ENCODE data around the gene GABRR2. TPM values are rescaled to one million over a fixed set of nuclear protein-coding genes. Genes with fewer than 3 reads are reported as not detected.

The GABRR2 gene
- total and polyA plus RNA-seq, 2 experiments from 2014 or later: 0.87 to 0.94 TPM

DNA sequence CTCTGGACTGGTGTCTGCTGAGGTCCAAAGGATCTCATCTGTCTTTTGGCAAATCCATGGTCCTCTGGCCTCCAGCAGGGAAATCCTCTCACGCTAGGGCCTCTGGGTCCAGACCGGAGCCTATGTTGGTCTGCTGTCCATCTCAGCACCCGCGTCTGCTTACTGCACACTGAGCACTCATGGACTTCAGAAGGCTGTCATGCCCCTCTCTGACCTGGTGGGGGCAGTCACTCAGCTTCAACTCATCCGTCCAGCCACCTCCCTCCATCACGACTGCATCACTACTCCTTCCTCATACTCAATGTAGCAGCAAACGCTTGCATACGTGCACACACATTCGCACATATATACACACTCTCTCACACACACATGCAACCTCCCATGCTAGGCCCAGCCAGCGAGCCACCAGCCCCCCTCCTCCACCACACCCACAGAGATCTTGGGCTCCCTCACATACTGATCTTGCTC is 33.3 kb downstream of the GABRR2 start:
- no peaks in the 10 kb centered on the region for H3K9me3 ChIP-seq (ENCODE audit: low read depth)
- H3K36me3 ChIP-seq (replicated peaks; ENCODE audit: insufficient read depth, low read depth): no peaks in the 10 kb centered on the region
- DNase-seq (ENCODE audit: low spot score): no peak
- no peaks in the 10 kb centered on the region for H3K79me2 ChIP-seq
- TF ChIP-seq EZH2phosphoT487 (IDR thresholded peaks at IDR 0.05; ENCODE audit: low read depth, severe bottlenecking, unreplicated experiment): no peak
- TF ChIP-seq, protein P1, sequence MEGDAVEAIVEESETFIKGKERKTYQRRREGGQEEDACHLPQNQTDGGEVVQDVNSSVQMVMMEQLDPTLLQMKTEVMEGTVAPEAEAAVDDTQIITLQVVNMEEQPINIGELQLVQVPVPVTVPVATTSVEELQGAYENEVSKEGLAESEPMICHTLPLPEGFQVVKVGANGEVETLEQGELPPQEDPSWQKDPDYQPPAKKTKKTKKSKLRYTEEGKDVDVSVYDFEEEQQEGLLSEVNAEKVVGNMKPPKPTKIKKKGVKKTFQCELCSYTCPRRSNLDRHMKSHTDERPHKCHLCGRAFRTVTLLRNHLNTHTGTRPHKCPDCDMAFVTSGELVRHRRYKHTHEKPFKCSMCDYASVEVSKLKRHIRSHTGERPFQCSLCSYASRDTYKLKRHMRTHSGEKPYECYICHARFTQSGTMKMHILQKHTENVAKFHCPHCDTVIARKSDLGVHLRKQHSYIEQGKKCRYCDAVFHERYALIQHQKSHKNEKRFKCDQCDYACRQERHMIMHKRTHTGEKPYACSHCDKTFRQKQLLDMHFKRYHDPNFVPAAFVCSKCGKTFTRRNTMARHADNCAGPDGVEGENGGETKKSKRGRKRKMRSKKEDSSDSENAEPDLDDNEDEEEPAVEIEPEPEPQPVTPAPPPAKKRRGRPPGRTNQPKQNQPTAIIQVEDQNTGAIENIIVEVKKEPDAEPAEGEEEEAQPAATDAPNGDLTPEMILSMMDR (IDR thresholded peaks at IDR 0.05; ENCODE audit: poor library complexity): peak; percentile 22
- no peaks in the 10 kb centered on the region for H3K9me2 ChIP-seq (replicated peaks; ENCODE audit: insufficient read depth)
- H4K20me1 ChIP-seq (ENCODE audit: insufficient read depth, poor library complexity, severe bottlenecking): no peaks in the 10 kb centered on the region
- H3K27ac ChIP-seq: no peak overlapping the region
- 63% methylated on average over 10 of the region's 10 CpGs for WGBS (ENCODE audit: low lambda C conversion rate, missing lambda C conversion rate)
- no peak overlapping the region for H3K4me2 ChIP-seq
- H3K4me3 ChIP-seq: no peak overlapping the region
- H3K27me3 ChIP-seq: no peaks in the 10 kb centered on the region
- no peak overlapping the region for H2AFZ ChIP-seq
- no peaks in the 10 kb centered on the region for H3K4me1 ChIP-seq (ENCODE audit: insufficient read depth)

DNA sequence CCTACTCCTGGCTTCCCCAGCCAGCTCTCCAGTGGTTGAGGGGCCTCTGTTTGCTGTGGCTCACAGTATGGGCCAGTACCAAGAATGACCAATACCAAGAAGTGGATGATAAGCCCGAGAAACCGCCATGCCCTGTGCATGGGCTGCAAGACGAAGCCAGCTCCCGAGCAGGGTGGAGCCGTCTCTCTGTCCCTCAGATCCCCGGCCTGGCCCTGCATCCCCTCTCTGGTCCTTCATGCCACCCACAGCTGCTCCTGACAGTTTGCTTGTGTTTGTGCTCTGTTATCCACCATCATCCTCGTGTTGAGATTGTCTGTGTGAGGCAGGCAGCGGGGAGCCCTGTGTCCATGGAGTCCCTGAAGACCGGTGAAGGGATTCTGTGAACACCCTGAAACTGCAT is 36.1 kb downstream of the GABRR2 start:
- no peak overlapping the region for H2AFZ ChIP-seq
- DNase-seq (ENCODE audit: low spot score): no peak
- no peak overlapping the region for H3K4me3 ChIP-seq
- H3K36me3 ChIP-seq (replicated peaks; ENCODE audit: insufficient read depth, low read depth): no peaks in the 10 kb centered on the region
- H3K27ac ChIP-seq: no peak overlapping the region
- H3K9me2 ChIP-seq (replicated peaks; ENCODE audit: insufficient read depth): no peaks in the 10 kb centered on the region
- no peaks in the 10 kb centered on the region for H3K9me3 ChIP-seq (ENCODE audit: low read depth)
- H4K20me1 ChIP-seq (ENCODE audit: insufficient read depth, poor library complexity, severe bottlenecking): no peaks in the 10 kb centered on the region
- no peaks in the 10 kb centered on the region for H3K79me2 ChIP-seq
- H3K27me3 ChIP-seq: no peaks in the 10 kb centered on the region
- 91% methylated on average over 9 of the region's 9 CpGs for WGBS (ENCODE audit: low lambda C conversion rate, missing lambda C conversion rate)
- no peak overlapping the region for H3K4me2 ChIP-seq
- TF ChIP-seq EZH2phosphoT487 (IDR thresholded peaks at IDR 0.05; ENCODE audit: low read depth, severe bottlenecking, unreplicated experiment): no peak
- TF ChIP-seq EZH2 (IDR thresholded peaks at IDR 0.05; ENCODE audit: borderline replicate concordance): no peak
- TF ChIP-seq, protein P1 (IDR thresholded peaks at IDR 0.05; ENCODE audit: poor library complexity): no peak
- no peaks in the 10 kb centered on the region for H3K4me1 ChIP-seq (ENCODE audit: insufficient read depth)

DNA sequence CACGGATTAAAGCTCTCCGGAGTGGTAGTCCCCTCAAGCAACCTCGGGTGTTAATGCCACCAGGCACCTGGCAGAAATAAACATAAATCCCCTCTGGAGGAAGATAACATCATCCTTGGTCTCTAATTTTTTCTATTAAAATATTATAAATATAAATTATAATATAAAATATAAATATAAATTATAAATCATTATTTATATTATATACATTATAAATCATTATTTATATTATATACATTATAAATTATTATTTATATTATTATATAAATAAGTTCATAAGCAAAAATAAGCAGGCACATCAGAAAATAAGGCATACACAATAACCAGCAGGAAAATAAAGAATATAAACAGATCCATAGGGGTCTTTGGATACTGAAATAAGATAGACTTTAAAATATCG is 39.2 kb downstream of the GABRR2 start:
- no peaks in the 10 kb centered on the region for H3K36me3 ChIP-seq (replicated peaks; ENCODE audit: insufficient read depth, low read depth)
- no peaks in the 10 kb centered on the region for H3K9me2 ChIP-seq (replicated peaks; ENCODE audit: insufficient read depth)
- H3K4me1 ChIP-seq (ENCODE audit: insufficient read depth): no peaks in the 10 kb centered on the region
- DNase-seq (ENCODE audit: low spot score): no peak
- 96% methylated on average over 4 of the region's 4 CpGs for WGBS (ENCODE audit: low lambda C conversion rate, missing lambda C conversion rate)
- H2AFZ ChIP-seq: no peak overlapping the region
- no peaks in the 10 kb centered on the region for H4K20me1 ChIP-seq (ENCODE audit: insufficient read depth, poor library complexity, severe bottlenecking)
- no peak overlapping the region for H3K4me2 ChIP-seq
- H3K27ac ChIP-seq: no peak overlapping the region
- no peaks in the 10 kb centered on the region for H3K79me2 ChIP-seq
- H3K9me3 ChIP-seq (ENCODE audit: low read depth): no peaks in the 10 kb centered on the region
- no peak for TF ChIP-seq EZH2 (IDR thresholded peaks at IDR 0.05; ENCODE audit: borderline replicate concordance)
- TF ChIP-seq, protein P1 (IDR thresholded peaks at IDR 0.05; ENCODE audit: poor library complexity): no peak
- TF ChIP-seq EZH2phosphoT487 (IDR thresholded peaks at IDR 0.05; ENCODE audit: low read depth, severe bottlenecking, unreplicated experiment): no peak
- H3K4me3 ChIP-seq: no peak overlapping the region
- no peaks in the 10 kb centered on the region for H3K27me3 ChIP-seq

DNA sequence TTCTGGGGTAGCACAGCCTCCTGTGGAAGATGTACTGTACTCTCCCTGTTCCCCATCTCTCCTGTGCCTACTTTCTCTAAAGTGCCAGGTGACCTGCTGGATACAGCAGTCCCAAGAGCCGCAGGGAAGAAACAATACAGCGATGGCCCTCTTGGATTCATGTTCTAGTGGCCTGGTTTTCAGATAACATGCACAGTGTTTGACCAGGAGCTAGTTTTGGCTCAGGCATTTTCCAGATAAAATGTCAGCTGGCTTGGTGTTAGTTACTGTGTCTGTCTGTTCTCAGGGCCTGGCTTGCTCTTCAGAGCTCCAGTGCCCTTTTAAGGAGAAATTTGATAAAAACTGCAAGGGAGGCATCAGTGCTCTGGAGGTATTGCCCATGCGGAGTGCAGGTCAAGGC is 41.3 kb downstream of the GABRR2 start:
- H4K20me1 ChIP-seq (ENCODE audit: insufficient read depth, poor library complexity, severe bottlenecking): no peaks in the 10 kb centered on the region
- no peak overlapping the region for H3K4me2 ChIP-seq
- no peak for DNase-seq (ENCODE audit: low spot score)
- TF ChIP-seq, protein P1 (IDR thresholded peaks at IDR 0.05; ENCODE audit: poor library complexity): no peak
- TF ChIP-seq EZH2 (IDR thresholded peaks at IDR 0.05; ENCODE audit: borderline replicate concordance): no peak
- no peak for TF ChIP-seq EZH2phosphoT487 (IDR thresholded peaks at IDR 0.05; ENCODE audit: low read depth, severe bottlenecking, unreplicated experiment)
- H3K79me2 ChIP-seq: no peaks in the 10 kb centered on the region
- 92% methylated on average over 3 of the region's 3 CpGs for WGBS (ENCODE audit: low lambda C conversion rate, missing lambda C conversion rate)
- H3K4me1 ChIP-seq (ENCODE audit: insufficient read depth): no peaks in the 10 kb centered on the region
- no peak overlapping the region for H2AFZ ChIP-seq
- H3K27ac ChIP-seq: no peak overlapping the region
- no peaks in the 10 kb centered on the region for H3K27me3 ChIP-seq
- H3K9me2 ChIP-seq (replicated peaks; ENCODE audit: insufficient read depth): no peaks in the 10 kb centered on the region
- no peaks in the 10 kb centered on the region for H3K36me3 ChIP-seq (replicated peaks; ENCODE audit: insufficient read depth, low read depth)
- H3K4me3 ChIP-seq: no peak overlapping the region
- H3K9me3 ChIP-seq (ENCODE audit: low read depth): no peaks in the 10 kb centered on the region
